ENCODE data around the gene SLC29A2.

SLC29A2 gene

DNA sequence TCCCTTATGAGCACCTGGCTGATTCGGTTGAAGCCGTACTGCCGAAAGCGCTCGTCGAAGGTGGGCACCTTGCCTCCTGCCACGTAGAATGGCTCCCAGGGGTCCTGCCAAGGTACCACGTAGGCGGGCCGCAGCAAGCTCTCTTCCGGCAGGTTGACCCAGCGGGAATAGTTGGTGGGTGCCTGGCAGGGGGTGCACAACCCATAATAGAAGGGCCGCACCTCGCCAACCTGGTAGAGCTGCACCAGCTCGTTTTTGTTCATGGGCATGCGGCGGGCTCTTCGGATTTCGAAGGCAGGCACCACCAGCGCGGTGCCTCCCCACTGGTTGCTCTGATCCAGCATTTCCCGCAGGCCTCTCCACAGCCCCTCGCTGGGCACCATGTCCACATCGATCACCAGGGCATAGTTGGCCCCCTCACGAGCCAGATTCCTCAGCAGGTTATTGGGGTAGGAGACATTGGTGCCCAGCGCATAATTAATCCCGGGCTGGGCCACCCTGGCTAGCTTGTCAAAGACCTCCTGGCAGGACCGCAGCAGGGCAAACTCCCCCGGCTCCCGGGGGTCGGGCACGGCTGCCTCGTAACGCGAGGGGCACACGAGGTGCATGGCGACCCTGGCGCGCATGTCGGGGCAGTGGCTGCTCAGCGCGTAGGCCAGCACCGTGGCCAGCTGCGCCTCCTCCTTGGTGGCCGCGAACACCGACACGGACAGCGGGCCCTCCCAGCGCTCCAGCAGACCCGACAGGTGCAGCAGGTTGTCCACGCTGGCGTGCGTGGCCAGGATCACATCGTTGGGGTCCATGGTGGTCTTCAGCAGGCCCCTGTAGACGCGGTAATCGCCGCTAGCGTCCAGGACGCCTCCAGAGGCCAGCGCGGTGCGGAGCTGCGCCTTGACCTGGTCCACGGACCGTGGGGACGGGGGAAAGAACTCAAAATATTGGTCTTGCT, 24.8 kb downstream of the SLC29A2 start:
- no peak for DNase-seq

DNA sequence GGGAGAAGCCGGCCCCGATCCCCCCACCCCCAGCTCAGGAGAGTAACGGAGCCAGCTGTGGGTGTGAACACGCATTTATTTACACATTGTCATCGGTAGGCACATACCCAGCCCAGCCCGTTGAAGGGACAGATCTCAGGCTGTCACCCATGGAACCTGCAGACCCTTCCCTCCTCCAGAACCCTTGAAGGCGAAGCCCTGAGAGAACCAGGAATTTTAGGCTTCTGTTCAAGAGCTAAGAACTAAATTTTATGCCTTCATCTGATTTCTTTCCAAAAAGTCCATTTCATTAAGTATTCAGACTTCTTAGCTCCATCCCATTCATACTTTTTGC, 26.3 kb downstream of the SLC29A2 start:
- DNase-seq: no peak

DNA sequence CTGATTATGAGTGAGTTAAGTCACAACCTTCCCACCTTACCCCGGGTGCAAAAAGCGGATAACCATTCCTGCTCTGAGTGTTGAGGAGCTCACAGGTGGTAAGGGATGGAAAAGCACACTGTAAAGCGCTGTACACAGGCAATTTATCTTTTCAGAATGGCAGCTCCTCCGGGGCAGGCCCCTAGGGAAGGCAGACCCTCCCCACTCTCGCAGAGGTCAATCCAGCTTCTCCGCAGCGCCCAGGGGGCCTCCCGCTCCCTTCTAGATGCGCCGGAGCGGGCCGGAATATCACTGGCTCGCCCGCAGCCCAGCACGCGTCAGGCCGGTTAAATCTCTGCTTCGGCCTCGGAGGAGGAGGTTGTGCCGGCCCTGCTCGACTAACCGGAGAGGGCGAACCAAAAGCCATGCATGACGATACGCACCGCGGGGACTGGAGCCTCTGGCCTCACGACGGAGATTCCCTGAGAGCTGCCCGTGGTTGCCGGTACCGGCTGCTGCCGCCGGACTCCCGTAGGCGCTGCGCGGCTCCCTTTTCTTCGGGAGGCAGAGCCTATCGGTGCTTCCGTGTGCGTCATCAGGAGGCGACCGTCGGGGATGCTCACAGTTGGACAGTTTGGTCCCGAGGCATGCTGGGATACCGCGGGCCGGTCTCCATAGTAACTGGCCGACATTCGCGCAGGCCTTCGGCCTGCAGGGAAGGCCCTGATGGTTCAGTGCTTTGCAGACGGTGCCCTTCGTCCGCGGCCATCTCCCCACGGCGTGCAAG, 26.8 kb downstream of the SLC29A2 start, which contains the start of gene BRMS1:
TSS of gene BRMS1 (minus strand) at position 555 of the 766 bp plus-strand sequence. CDS start 2,870 bp downstream, outside the sequence.
- DNase-seq: peak; percentile 77

DNA sequence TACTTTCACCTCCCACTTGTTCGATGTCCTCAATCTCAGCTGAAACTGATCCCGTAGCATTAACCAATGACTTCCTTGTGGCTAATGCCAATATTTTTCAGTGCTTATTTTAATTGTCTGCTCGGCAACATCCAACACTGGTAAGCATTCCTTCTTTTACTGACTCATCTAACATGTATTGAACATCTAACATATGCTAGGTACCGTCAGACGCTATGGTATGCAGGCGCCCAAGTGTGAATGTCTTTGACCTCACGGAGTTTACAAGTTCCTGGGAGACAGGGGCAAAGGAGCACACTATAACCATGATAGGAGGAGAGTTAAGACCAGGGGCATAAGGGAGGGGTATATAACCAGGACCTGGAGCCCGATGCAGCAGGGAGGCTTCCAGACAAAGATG, 28.4 kb downstream of the SLC29A2 start:
- no peak for DNase-seq

DNA sequence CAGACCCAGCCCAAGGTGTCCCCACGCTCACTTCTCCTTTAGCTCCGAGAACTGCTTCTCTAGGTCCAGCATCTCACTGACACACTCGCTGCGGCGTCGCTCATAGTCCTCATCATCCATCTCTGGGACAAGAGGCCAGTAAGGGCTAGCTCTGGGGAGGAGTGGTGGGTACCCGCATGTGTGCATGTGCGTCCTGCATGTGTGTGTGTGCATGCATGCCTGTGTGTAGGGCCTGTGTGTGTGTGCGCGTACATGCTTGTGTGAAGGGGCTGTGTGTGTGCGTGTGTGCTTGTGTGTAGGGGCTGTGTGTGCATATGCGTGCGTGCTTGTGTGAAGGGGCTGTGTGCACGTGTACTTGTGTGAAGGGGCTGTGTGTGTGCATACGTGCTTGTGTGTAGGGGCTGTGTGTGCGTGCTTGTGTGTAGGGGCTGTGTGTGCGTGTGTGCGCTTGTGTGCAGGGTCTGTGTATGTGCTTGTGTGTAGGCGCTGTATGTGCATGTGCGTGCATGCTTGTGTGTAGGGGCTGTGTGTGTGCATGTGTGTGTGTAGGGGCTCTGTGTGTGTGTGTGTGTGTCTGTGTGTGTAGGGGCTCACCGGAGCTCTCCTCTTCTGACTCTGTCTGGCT, 29.9 kb downstream of the SLC29A2 start:
- DNase-seq: no peak

DNA sequence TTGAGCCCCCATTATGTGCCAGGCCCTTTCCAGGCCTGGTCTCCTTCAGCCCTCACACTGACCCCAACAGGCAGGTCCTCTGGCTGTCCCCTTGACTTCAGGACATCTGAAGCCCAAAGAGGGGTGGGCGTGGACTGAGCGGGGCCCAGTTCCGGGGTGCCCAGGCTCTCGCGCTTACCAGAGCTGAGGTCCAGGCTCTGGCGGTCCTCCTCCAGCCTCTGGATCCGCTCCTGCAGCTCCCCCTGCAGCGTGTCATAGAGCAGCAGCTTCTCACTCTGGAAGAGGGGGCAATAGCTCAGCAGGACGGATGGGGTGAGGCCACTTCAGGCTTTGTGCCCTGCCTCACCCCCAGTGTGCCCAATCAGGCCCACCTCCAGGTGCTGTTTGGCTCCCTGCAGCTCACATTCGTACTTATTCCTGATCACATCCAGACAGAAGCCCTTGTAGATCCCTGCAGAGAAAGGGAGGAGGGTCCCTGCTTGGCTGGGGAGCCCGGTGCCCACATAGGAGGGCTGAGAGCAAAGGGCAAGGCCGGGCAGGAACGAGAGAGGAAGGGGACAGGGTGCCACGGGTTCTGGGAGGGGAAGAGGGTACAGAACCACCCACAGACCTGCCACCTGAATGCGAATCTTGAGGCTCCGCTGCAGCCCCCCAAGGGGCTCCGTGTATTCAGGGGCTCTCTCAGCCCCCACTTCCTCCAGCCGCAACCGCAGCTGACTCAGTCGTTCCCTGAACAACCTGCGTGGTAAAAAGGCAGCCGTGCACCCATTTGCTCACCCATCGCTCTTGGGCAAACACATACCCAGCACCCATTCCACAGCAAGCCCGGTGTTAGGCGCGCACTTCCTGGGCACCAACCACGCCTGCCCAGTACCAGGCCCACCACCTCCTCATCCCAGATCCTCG, 30.7 kb downstream of the SLC29A2 start:
- no peak for DNase-seq

DNA sequence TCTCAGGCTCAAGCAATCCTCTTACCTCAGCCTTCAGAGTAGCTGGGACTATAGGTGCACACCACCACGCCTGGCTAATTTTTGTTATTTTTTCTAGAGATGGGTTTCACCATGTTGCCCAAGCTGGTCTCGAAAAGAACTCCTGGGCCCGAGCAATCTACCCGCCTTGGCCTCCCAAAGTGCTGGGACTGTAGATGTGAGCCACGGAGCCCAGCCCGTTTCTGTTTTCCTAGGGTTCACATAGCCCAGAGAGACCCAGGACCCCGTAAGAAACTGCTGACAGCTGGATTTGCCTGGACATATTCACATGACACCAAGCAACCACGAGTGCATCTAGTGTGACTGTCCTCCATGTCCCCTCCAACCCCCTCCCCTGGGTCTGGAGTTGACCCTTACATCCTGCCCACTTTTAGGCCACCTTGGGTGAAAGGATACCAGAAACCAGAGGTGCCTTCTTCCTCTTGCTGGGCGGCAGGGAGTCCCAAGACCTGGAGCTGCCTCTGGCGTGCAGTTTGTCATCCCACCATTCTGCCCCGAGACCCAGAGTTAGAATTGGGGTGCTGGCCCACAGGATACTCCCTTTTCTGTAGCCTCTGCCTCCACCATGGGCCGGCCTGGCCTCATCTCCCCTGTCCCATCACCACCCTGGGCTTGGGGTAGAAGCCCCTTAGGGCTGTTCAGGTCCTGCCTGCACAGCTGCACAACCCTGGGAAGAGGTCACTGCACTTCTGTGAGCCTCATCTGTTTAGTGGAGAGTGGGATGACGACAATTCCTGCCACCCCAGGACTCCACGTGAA, 31.7 kb downstream of the SLC29A2 start:
- no peak for DNase-seq

DNA sequence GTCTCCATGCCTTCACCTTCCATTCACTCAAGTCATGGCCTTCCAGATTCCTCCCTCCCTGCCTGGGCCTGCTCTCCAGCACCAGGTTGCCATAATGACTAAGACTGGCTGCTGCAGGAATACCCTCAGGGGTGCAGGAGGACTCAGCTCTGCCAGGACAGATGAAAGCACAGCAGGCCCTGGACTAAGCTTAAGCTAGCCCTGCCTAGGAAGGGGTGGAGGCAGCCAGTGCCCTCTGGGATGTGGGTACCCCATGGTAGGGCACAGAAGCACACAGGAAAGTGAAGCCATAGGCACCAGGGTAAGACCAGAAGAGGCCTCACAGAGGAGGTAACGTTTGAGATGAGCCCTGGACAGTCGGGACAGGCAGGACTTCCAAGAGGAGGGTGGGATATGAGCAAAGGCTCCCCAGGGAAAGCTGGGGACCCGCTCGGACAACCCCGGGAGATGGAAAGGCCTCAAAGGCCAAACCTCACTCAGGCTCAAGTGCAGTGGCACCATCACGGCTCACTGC, 32.3 kb downstream of the SLC29A2 start:
- no peak for DNase-seq

DNA sequence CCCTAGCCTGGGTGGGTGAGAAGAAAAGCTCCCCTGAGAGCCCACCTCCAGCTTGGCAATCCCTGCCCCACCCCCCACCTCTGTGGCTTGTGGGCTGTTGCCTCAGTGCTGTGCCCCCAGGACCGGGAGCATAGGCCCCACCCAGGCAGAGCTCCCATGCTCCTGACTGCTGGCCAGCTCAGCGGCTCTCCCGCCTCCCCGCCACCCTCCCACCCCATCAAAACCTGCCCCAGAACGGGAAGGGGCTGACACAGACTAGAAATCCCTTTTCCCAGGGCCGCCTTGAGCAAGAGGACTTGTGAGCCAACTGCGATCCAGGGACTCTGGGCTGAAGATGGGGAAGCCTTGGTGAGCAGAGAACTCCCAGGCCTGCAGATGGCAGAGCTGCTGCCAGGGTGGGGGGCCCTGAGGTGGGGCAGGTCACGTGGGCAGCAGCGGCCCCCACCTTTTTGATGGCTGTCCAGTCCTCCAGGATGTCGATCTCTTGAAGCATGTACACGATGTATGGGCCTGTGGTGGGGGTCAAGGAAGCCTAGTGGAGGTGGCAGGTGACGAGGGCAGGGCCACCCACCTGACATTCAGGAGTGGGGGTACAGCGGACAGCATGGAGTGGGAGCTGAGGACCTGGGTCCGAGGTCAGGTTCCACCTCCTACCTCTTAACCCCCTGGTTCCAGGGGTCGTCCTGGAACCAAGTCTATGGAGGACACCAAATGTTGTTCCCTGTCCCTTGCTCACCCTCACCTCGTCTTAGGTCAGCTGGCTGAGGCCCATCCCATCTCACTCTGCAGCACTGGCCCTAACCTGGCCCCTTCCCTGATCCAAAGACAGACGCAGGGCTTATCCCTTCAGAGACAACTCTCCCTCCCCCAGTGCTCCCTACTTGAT, 33.0 kb downstream of the SLC29A2 start:
- DNase-seq: no peak

DNA sequence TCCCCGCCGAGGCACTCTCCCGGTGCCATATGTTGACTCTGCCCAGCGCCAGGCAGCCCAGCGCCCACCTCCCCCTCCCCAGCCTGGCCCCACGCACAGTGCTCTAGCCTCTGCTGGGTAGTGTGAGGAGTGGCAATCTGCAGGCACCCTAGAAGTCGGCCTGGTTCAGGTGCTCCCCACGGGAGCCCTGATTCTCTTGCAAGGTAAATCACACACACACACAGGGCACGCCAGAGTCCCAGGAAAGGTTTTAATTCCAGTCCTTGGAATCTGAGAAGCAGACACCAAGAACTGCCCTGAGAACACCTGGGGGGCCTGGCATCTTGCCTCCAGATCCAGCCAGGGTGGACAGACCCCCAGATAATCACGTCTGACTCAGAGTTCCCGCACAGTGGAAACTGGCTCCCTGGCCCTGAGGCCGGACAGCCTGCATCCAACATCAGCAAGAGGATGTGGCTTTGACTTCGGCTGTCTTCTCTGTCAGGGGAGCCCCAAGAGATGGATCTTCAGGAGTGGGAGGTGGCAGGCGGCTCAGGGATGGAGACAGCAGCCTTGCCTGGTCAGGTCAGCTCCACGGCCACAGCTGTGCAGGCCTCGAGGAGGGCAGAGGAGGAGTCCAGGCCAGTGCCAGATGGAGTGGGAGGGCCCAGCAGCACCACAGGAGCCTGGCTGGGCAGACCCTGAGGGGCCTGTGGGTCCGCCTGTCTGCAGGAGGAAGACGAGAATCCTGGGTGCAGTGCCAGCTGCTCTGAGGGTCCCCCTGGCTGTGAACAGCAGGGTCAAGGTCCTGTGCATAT, 34.3 kb downstream of the SLC29A2 start:
- DNase-seq: no peak

DNA sequence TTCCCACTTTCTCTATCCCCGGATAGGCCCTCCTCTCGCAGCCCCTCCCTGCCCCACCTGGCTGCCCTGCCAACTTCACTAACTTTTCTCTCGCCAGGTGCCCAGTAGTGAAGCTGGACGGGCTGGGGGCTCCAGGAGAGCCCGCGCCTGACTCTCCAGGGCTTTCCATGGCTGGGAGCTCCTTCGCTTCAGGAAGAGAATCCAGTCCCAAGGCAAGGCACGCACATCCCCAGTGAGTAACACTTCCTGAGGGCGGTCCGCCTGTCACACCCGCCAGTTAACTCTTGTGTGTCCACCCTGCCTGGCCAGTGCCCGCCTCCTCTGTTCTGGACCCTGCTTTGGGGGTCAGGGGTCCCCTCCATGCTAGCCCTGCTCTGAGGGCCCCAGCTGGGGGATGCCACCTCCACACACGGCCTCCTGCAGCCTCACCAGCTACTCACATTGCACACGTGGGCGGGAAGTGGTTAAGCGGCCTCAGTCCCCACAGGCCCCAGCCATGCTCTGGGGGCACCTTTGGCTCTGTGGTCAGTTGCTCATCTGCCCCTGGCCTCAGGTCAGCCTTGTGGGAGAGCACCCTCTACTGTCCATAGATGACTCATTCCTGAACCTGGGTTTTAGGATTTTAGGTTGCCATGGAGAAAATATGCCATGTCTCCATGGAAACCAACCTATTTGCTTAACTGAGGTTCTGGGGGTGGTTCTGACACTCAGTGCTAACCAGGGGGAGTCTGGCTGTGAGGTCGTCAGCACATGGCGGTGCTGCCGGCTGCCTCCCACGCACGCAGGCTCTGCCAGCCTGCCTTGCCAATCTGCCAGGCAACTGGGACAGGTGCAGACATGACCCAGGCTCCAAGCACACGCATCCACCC, 35.1 kb downstream of the SLC29A2 start, which contains the start of gene RIN1:
TSS of gene RIN1 (minus strand) at position 201 of the 869 bp plus-strand sequence. CDS start at position 169, 32 bp downstream.
- DNase-seq: peak; percentile 47

DNA sequence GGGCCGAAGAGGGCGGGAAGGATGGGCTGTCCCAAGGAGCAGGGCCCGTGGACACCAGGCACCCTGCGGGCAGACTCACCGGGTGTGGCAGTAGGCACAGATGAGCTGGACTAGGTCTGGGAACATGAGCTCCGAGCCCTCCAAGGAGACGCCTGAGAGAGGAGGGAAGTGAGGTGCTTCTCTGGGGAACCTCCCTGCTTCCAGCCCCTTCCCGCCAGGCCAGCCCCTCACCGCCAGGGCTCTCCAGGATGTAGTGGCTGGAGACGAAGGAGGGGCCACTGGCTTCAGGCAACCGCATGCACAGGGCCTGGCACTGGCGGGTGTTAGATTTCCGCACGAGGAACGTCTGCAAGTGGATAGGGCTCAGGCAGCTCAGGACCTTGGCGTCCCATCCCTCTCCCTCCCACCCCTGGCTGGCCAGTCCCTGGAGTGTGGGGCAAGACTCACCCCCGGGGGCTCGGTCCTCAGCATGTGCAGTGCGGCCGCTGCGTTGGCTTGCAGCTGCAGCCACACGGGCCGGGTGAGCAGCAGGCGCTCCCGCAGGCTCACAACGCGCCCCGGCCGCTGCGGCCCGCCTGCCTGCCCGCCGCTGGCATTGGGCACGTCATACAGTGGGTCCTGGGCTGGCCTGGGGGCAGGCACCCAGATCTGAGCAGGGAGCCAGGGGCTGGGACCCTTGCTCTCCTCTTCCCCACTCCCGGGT, 35.9 kb downstream of the SLC29A2 start:
- no peak for DNase-seq

DNA sequence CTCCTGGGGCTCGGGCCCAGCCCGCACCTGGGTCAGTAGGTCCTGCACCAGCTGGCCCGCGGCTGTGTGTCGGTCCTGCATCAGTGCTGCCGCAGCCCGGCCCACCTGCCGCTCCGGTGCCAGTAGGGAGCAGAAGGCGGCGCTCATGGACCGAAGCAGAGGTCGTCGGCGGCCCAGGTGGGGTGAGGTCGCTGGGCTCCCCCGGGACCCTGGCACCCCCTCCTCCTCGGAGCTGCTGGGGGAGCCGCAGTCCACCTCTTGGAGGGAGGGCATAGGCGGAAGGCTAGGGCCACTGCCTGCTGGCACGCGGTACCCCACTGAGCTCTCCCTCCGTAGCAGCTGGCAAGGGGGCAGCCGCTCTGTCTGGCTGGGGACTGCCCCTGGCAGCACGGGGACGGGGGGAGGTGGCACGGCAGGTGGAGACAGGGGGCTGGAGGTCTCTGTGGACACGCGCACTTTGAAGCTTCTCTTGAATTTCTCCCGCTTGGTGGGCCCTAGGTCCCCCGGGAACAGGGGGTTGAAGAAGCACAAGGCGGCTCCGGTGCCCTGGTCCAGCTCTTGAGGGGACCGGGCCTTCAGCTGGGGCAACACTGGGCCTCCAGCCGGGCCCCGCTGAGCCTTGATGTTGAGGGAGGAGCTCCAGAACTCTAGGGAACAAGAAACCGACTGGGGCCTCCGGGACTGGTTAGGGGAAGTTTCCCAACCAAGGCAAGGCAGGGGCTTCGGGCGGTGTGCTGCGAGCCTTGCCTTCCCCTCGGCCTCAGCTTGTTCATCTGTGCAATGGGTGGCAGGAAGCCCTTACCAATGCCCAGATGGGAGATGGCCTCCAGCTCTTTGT, 36.7 kb downstream of the SLC29A2 start:
- no peak for DNase-seq

DNA sequence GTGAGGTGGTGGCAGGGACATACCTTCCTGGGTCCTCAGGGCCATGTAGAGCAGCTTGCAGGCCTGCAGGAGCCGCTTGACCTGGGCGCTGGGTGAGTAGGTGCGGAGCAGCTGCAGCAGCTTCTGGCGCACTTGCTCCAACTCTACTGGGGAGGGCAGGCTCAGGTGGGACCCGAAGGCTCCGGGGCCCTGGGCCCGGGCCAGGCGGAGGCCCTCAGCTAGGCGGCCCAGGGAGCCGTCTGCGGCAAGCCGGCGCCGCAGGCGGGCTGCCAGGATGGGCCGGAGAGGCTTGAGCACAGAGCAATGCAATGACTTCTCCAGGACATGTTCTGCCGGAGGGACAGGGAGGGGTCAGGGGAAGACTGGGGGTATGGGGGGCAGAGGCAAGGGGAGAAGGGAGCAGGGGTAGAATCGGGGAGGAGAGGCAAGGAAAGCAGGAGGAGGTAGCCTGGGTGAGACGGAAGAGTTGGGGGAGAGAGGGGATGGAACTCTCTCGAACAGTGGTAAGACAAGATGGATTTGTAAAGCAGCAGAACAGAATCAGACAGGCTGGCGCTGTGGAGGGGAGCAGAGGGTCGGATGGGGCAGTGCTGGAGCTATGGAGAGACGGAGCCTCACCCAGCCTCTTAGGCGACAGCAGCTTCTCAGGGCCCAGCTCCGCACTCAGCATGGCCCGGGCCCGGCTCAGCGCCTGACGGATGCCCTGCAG, 37.5 kb downstream of the SLC29A2 start:
- DNase-seq: no peak

DNA sequence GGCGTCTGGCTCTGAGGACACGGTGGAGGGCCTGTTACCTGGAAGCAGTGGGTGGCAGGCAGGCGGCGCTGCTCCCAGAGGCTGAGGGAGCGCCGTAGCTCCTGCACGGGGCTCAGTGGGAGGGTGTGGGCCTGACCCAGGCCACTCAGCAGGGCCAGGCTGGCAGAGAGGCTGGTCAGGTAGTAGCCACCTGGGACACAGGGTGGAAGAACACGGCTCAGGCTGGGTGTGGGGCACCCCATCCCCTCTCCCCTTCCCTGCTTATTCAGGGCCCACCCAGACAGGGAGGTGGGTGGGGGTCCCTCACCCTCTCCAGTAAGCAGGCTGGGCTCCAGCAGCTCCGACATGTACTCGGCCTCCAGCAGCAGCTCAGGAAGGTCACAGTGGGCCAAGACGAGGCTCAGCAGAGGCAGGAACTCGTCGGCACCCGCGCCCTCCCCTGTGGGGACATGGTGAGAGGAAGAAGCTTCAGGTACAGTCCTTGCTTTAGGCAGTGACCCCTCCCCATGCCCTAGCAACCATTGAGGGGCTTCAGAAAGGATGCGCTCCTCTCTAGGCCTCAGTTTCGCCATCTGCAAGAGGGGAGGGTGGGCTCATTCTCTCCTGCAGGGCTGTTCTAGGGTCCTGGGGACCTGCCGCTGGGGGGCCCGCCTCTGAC, 38.2 kb downstream of the SLC29A2 start:
- DNase-seq: no peak
